Right lobe of liver (tissue), 4 donors: ENCODE results near the gene POU5F1.

Experiments
- POLR2A ChIP-seq: fragments of 450-650 bp; IDR thresholded peaks from one replicate; pipeline ENCODE4 v1.6.1; 2017; ENCODE audit warnings: antibody characterized with exemption, mild to moderate bottlenecking
- TF ChIP-seq, protein P1 (sequence below), 4 donors: fragments of 200-600 bp in 3 of 4; fragments of 450-650 bp in 1 of 4; IDR thresholded peaks; one replicate each; pipeline versions ENCODE4 v1.5.1 to v1.8.0; 2016 to 2022; ENCODE audit warnings: antibody characterized with exemption in 4 of 4, mild to moderate bottlenecking in 2 of 4
- donor health status: DM: no; HTN: no; CAD: no.
- donor health status: DM: no; HTN: no; CAD: no.
- donor health status: DM: no; HTN: yes; CAD: no.

DNA sequence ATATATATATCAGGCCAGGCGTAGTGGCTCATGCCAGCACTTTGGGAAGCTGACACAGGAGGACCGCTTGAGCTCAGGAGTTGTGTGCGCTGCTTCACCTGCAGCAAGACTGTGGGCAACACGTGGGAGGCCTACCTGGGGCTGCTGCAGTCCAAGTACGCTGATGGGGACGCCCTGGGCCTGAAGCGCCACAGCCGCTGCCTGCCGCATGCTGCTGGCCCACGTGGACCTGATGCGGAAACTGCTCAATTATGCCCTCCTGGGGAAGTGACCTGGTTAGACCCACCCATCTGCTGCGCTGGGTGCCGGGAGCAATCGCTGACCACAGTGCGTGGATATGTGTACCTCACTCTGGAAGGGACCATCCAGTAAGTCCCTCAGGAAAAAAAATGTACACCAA, 29.8 kb downstream of the POU5F1 start:
- TF ChIP-seq, protein P1, sequence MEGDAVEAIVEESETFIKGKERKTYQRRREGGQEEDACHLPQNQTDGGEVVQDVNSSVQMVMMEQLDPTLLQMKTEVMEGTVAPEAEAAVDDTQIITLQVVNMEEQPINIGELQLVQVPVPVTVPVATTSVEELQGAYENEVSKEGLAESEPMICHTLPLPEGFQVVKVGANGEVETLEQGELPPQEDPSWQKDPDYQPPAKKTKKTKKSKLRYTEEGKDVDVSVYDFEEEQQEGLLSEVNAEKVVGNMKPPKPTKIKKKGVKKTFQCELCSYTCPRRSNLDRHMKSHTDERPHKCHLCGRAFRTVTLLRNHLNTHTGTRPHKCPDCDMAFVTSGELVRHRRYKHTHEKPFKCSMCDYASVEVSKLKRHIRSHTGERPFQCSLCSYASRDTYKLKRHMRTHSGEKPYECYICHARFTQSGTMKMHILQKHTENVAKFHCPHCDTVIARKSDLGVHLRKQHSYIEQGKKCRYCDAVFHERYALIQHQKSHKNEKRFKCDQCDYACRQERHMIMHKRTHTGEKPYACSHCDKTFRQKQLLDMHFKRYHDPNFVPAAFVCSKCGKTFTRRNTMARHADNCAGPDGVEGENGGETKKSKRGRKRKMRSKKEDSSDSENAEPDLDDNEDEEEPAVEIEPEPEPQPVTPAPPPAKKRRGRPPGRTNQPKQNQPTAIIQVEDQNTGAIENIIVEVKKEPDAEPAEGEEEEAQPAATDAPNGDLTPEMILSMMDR (IDR thresholded peaks at IDR 0.05), result no peak
- no peak for TF ChIP-seq POLR2A
